Stimulated activated CD4-positive, alpha-beta T cell treated with anti-CD3 and anti-CD28 coated beads, Interleukin-2, amount 100 ng/mL, for 4 hours (primary cell): ENCODE measurements around the gene PTGR1.
"Not testable (repeated sequence)": the region's sequence is repeated elsewhere in the genome, so short reads cannot be mapped to it uniquely, and the experiment has no call there.

Experiments
- DNase-seq: peaks from one replicate; pipeline ENCODE4 v3.0.0-alpha.2; 2020; ENCODE audit warnings: low read depth

PTGR1 gene

GRCh38 chr9:111613436-111614040 is 14.1 kb upstream of the PTGR1 start:
- no peak for DNase-seq

- no peak for DNase-seq
Measured at GRCh38 chr9:111610845-111611244, 11.4 kb upstream of the PTGR1 start.

GRCh38 chr9:111610149-111610548 is 10.7 kb upstream of the PTGR1 start:
- no peak for DNase-seq

GRCh38 chr9:111605041-111605559 is 5.7 kb upstream of the PTGR1 start:
- DNase-seq = no peak

GRCh38 chr9:111604054-111604615 is 4.7 kb upstream of the PTGR1 start:
- no peak for DNase-seq

GRCh38 chr9:111603041-111603440 is 3.6 kb upstream of the PTGR1 start:
- no peak for DNase-seq

- no peak for DNase-seq
Measured at GRCh38 chr9:111601237-111602018, 2.0 kb upstream of the PTGR1 start.

GRCh38 chr9:111599955-111600343 is 502 bp upstream of the PTGR1 start:
- no peak for DNase-seq

GRCh38 chr9:111598733-111599091 is 735 bp downstream of the PTGR1 start:
- no peak for DNase-seq

- peak; percentile 39 for DNase-seq
Measured at GRCh38 chr9:111597852-111598732, 1.4 kb downstream of the PTGR1 start.

GRCh38 chr9:111588846-111589245 is 10.6 kb downstream of the PTGR1 start:
- no peak for DNase-seq

GRCh38 chr9:111586378-111586777 is 13.1 kb downstream of the PTGR1 start:
- no peak for DNase-seq

GRCh38 chr9:111582888-111583287 is 16.6 kb downstream of the PTGR1 start:
- DNase-seq = no peak

- DNase-seq = no peak
Measured at GRCh38 chr9:111572950-111573604, 26.4 kb downstream of the PTGR1 start.

- DNase-seq = not testable (repeated sequence)
Measured at GRCh38 chr9:111568127-111568526, 31.3 kb downstream of the PTGR1 start.

GRCh38 chr9:111566234-111566633 is 33.2 kb downstream of the PTGR1 start:
- DNase-seq = no peak

- no peak for DNase-seq
Measured at GRCh38 chr9:111561165-111561719, 38.2 kb downstream of the PTGR1 start.

GRCh38 chr9:111559000-111559610 is 40.3 kb downstream of the PTGR1 start:
- DNase-seq = no peak

GRCh38 chr9:111555425-111555824 is 44.0 kb downstream of the PTGR1 start:
- DNase-seq = not testable (repeated sequence)

- no peak for DNase-seq
Measured at GRCh38 chr9:111548623-111549022, 50.8 kb downstream of the PTGR1 start.
